Endothelial cell of umbilical vein (primary cell): ENCODE measurements around the gene SEMA5A. TPM values are rescaled to one million over a fixed set of nuclear protein-coding genes. Genes with fewer than 3 reads are reported as not detected.

Experiments used
- BruUV-seq: library from RNA; stranded (reverse); fragments of 400-500 nt; replicated peaks from 2 replicates; lab custom pipeline; 2021; lab: Mats Ljungman, UMichigan
- CTCF ChIA-PET: fragments of 300-600, 350-600 bp; sonication (Branson Sonifier 250); formaldehyde crosslinking; loops from one replicate; lab custom pipeline; 2021; ENCODE audit warnings: antibody characterized with exemption, inconsistent platforms; lab: Charles Lee
- POLR2A ChIA-PET: fragments of 300-600, 350-600 bp; sonication (Branson Sonifier 250); formaldehyde crosslinking; loops from one replicate; lab custom pipeline; 2021; ENCODE audit warnings: antibody characterized with exemption, inconsistent platforms; lab: Charles Lee
- DNase-seq: peaks from one replicate; pipeline ENCODE4 v3.0.0-alpha.2; 2011; ENCODE audit warnings: low read depth, low spot score
- FAIRE-seq: peaks from 2 replicates; lab custom pipeline; 2011; peaks lifted over from hg19 to GRCh38; lab: Jason Lieb, UNC
- H2AFZ ChIP-seq: 2 replicates; pipeline ENCODE4 v1.6.0; 2012; ENCODE audit warnings: low read depth, low read length, control low read depth, inconsistent platforms
- H3K27ac ChIP-seq: 2 replicates; pipeline ENCODE4 v1.5.1; 2011; ENCODE audit warnings: low read depth, mild to moderate bottlenecking, control low read depth, low read length, moderate library complexity; ENCODE audit not compliant: insufficient read depth
- H3K27me3 ChIP-seq, 2 experiments: 2 replicates each; pipeline versions ENCODE4 v1.6.0 to v1.6.1; 2011; ENCODE audit warnings: low read length in 2 of 2, mixed read lengths in 1 of 2; ENCODE audit not compliant: control insufficient read depth in 2 of 2, insufficient read depth in 2 of 2
- H3K36me3 ChIP-seq, 2 experiments: 2 replicates in 1 of 2; 3 replicates in 1 of 2; pipeline ENCODE4 v1.5.1; 2011; ENCODE audit warnings: low read length in 2 of 2, mild to moderate bottlenecking in 1 of 2, moderate library complexity in 1 of 2; ENCODE audit not compliant: control insufficient read depth in 2 of 2, insufficient read depth in 2 of 2; ENCODE audit errors: extremely low read depth in 1 of 2
- H3K4me1 ChIP-seq: 3 replicates; pipeline ENCODE4 v1.5.1; 2011; ENCODE audit warnings: mild to moderate bottlenecking, low read length; ENCODE audit not compliant: control insufficient read depth, insufficient read depth; ENCODE audit errors: extremely low read depth
- H3K4me2 ChIP-seq: 2 replicates; pipeline ENCODE4 v1.6.1; 2011; ENCODE audit warnings: low read length, control low read depth, mixed read lengths; ENCODE audit not compliant: insufficient read depth
- H3K4me3 ChIP-seq, 3 experiments: fragments of 200-600 bp in 1 of 3; sonication (generic), shearing (Covaris generic) in 1 of 3; replicated peaks in 1 of 3; 2 replicates each; pipeline ENCODE4 v1.5.1; 2011 to 2016; ENCODE audit warnings: control low read depth in 3 of 3, low read length in 3 of 3, mild to moderate bottlenecking in 2 of 3, inconsistent platforms in 1 of 3, low read depth in 1 of 3, moderate library complexity in 1 of 3; ENCODE audit not compliant: insufficient read depth in 1 of 3
- H3K79me2 ChIP-seq: 2 replicates; pipeline ENCODE4 v1.6.0; 2012; ENCODE audit warnings: low read length, inconsistent platforms; ENCODE audit not compliant: control insufficient read depth, insufficient read depth
- H3K9ac ChIP-seq: replicated peaks from 2 replicates; pipeline ENCODE3; 2011; ENCODE audit warnings: low read length, control low read depth; ENCODE audit not compliant: insufficient read depth; ENCODE audit errors: extremely low read depth
- H3K9me1 ChIP-seq: replicated peaks from 3 replicates; pipeline ENCODE4 v1.6.0; 2011; ENCODE audit warnings: mild to moderate bottlenecking, low read length; ENCODE audit not compliant: control insufficient read depth, insufficient read depth; ENCODE audit errors: extremely low read depth
- H3K9me3 ChIP-seq: replicated peaks from 2 replicates; pipeline ENCODE4 v1.5.1; 2012; ENCODE audit warnings: low read length, inconsistent platforms; ENCODE audit not compliant: control insufficient read depth, insufficient read depth
- H4K20me1 ChIP-seq: replicated peaks from 2 replicates; pipeline ENCODE3; 2011; ENCODE audit warnings: mild to moderate bottlenecking, low read length; ENCODE audit not compliant: control insufficient read depth, insufficient read depth; ENCODE audit errors: extremely low read depth
- CTCF ChIP-seq, 2 donors: IDR thresholded peaks; 1 replicate in 1 of 2; 2 replicates in 1 of 2; pipeline ENCODE4 v1.5.1; 2011; ENCODE audit warnings: low read length in 2 of 2, mild to moderate bottlenecking in 2 of 2, moderate library complexity in 2 of 2, control low read depth in 1 of 2, inconsistent platforms in 1 of 2, low read depth in 1 of 2; ENCODE audit not compliant: insufficient read depth in 1 of 2; ENCODE audit errors: extremely low read depth in 1 of 2
- EZH2 ChIP-seq: IDR thresholded peaks from 2 replicates; pipeline ENCODE4 v1.6.1; 2012; ENCODE audit warnings: borderline replicate concordance, low read depth, mild to moderate bottlenecking, moderate library complexity, low read length, inconsistent platforms; ENCODE audit not compliant: severe bottlenecking
- FOS ChIP-seq: IDR thresholded peaks from 2 replicates; pipeline ENCODE4 v1.6.1; 2011; ENCODE audit warnings: mild to moderate bottlenecking, low read length, moderate library complexity, borderline replicate concordance; ENCODE audit not compliant: insufficient read depth
- GATA2 ChIP-seq: IDR thresholded peaks from 2 replicates; pipeline ENCODE4 v1.7.0; 2011; ENCODE audit warnings: low read depth, mild to moderate bottlenecking, moderate library complexity, mixed read lengths, low read length; ENCODE audit not compliant: insufficient read length, insufficient read depth
- JUN ChIP-seq: IDR thresholded peaks from 2 replicates; pipeline ENCODE4 v1.6.1; 2011; ENCODE audit warnings: borderline replicate concordance, low read depth; ENCODE audit not compliant: insufficient read length, insufficient read depth
- MAX ChIP-seq: IDR thresholded peaks from 2 replicates; pipeline ENCODE4 v1.6.1; 2011; ENCODE audit not compliant: insufficient read depth, insufficient read length
- MYC ChIP-seq: IDR thresholded peaks from one replicate; pipeline ENCODE4 v1.6.1; 2011; ENCODE audit warnings: mild to moderate bottlenecking, low read depth, low read length
- dilution Hi-C: fragments of 300-500 bp; cut with MboI; formaldehyde crosslinking; loops from one replicate; pipeline ENCODE4 v1.15.0; 2019; ENCODE audit warnings: low sequenced_read_pairs; ENCODE audit not compliant: extremely low pct_ligation_motif_present
- intact Hi-C: fragments of 100-400 bp; cut with micrococcal nuclease; formaldehyde crosslinking; loops from one replicate; pipeline ENCODE4 v1.10.0; 2022
- polyA plus RNA-seq, 4 experiments: library from polyadenylated mRNA; depleted of rRNA in 3 of 4; stranded (reverse) in 3 of 4; unstranded in 1 of 4; fragments of >200 nt; gene quantifications; 2 replicates each; pipeline versions ENCODE4 v1.2.1 to v1.2.3, GENCODE V29; 2011 to 2012; ENCODE audit warnings: missing spikeins in 1 of 4
- total RNA-seq: library from RNA; stranded (reverse); gene quantifications from 2 replicates; pipeline ENCODE4 v1.2.3, GENCODE V29; 2021

The SEMA5A gene
- total and polyA plus RNA-seq, 2 donors (not counting 3 experiments of a cell fraction or from before 2014, with no cell fraction given), result 0.04 to 0.06 TPM

GRCh38 chr5:9421884-9422283, 124.0 kb downstream of the SEMA5A start:
- Histone ChIP-seq H3K4me2 (no peak overlapping the region), H4K20me1 (no peaks in the 10 kb centered on the region), H3K9me1 (no peaks in the 10 kb centered on the region), H3K9me3 (no peaks in the 10 kb centered on the region), H3K4me3 (no peak overlapping the region), H3K36me3 (no peaks in the 10 kb centered on the region), H2AFZ (no peak overlapping the region), H3K9ac (no peak overlapping the region), H3K79me2 (no peaks in the 10 kb centered on the region), H3K27me3 (no peaks in the 10 kb centered on the region), H3K27ac (no peak overlapping the region), H3K4me1 (no peaks in the 10 kb centered on the region)
- CTCF ChIA-PET, result no interaction called here
- FAIRE-seq, result no peak
- intact Hi-C loops, result no loop called here
- BruUV-seq, result no TSS peak
- dilution Hi-C loops, result no loop called here
- DNase-seq, result no peak
- POLR2A ChIA-PET, result no interaction called here
- TF ChIP-seq GATA2 (no peak), MAX (no peak), CTCF (IDR thresholded peaks at IDR 0.05; ENCODE audit: extremely low read depth in 1 of 2, insufficient read depth in 1 of 2, low read depth in 1 of 2, low read length in 2 of 2) (no peak), EZH2 (no peak), MYC (no peak), FOS (no peak), JUN (no peak)
